NOMO-1 treated with dmso at 0.1 percent for 144 hours (cell line): ENCODE measurements around the gene MXD3.
"Not testable (repeated sequence)": the region's sequence is repeated elsewhere in the genome, so short reads cannot be mapped to it uniquely, and the experiment has no call there.

Experiments used
- DNase-seq: peaks from one replicate; lab custom pipeline; 2025; ENCODE audit not compliant: unreplicated experiment; lab: John Stamatoyannopoulos, UW

The MXD3 gene

GRCh38 chr5:177270653-177271052 lies 41.0 kb downstream of the MXD3 start:
- DNase-seq = no peak

- DNase-seq = no peak
Measured at GRCh38 chr5:177269976-177270375, 41.7 kb downstream of the MXD3 start.

- DNase-seq = no peak
Measured at GRCh38 chr5:177269232-177269895, 42.3 kb downstream of the MXD3 start.

- DNase-seq = no peak
Measured at GRCh38 chr5:177265395-177265794, 46.3 kb downstream of the MXD3 start.

GRCh38 chr5:177264178-177264577 lies 47.5 kb downstream of the MXD3 start:
- DNase-seq = no peak

GRCh38 chr5:177261510-177261909 lies 50.2 kb downstream of the MXD3 start:
- DNase-seq = no peak

GRCh38 chr5:177260961-177261360 lies 50.7 kb downstream of the MXD3 start:
- no peak for DNase-seq

- not testable (repeated sequence) for DNase-seq
Measured at GRCh38 chr5:177258711-177259110, 53.0 kb downstream of the MXD3 start.
